GM19397 (cell line): ENCODE measurements around the gene SEC16B.
"Not testable (repeated sequence)": the region's sequence is repeated elsewhere in the genome, so short reads cannot be mapped to it uniquely, and the experiment has no call there.

Experiments
- ATAC-seq: cut with Tn5 transposase; IDR thresholded peaks from one replicate; pipeline ENCODE4 v1.9.1; 2021; ENCODE audit warnings: mild to moderate bottlenecking, moderate library complexity; ENCODE audit not compliant: unreplicated experiment

Gene SEC16B, protein sequence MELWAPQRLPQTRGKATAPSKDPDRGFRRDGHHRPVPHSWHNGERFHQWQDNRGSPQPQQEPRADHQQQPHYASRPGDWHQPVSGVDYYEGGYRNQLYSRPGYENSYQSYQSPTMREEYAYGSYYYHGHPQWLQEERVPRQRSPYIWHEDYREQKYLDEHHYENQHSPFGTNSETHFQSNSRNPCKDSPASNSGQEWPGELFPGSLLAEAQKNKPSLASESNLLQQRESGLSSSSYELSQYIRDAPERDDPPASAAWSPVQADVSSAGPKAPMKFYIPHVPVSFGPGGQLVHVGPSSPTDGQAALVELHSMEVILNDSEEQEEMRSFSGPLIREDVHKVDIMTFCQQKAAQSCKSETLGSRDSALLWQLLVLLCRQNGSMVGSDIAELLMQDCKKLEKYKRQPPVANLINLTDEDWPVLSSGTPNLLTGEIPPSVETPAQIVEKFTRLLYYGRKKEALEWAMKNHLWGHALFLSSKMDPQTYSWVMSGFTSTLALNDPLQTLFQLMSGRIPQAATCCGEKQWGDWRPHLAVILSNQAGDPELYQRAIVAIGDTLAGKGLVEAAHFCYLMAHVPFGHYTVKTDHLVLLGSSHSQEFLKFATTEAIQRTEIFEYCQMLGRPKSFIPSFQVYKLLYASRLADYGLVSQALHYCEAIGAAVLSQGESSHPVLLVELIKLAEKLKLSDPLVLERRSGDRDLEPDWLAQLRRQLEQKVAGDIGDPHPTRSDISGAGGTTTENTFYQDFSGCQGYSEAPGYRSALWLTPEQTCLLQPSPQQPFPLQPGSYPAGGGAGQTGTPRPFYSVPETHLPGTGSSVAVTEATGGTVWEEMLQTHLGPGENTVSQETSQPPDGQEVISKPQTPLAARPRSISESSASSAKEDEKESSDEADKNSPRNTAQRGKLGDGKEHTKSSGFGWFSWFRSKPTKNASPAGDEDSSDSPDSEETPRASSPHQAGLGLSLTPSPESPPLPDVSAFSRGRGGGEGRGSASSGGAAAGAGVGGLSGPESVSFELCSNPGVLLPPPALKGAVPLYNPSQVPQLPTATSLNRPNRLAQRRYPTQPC

DNA sequence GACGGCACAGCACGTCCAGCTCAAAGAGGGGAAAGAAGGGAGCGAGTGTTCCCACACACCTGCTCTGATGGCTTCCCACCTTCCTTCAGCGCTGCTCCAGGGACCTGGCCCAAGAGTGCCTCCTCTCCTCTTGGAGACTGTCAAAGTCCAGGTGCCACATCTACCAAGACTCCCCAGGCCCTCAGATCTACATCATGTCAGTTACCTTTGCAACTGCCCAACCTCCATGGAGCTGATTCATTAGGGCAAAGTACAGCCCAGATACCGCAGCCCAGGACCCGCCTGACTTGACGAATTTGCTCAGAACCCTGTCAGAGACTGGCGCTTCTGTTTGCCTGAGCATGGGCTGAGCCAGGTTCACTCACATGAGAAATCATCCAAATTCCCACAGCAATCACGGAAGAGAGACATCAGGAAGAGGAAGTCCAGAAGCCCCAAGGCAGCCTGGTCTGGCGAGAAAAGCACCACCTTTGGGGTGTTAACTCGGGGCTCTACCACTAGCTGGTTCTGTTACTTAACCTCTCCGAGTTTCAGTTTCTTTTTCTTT is at the start of gene SEC16B:
TSS of gene SEC16B (minus strand) at position 234 of the 547 bp plus-strand sequence. CDS start 2,077 bp downstream, outside the sequence.
- ATAC-seq, result no peak

DNA sequence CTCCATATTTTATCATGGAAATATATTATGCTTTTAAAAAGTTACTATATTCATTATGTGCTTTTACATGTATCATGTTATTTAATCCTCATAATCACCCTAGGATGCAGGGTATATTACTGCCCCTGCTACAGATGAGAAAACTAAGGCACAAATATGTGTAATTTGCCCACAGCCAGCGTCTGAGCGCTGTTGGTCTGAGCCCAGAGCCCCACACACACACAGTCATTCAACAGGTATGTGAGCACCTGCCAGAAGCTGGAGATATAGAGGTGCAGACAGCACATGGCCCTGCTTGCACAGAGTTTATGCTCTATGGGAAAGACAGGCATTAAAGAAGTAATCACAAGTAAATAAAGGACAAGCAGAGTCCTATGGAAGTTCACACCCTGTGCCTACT is 49.8 kb upstream of the SEC16B start:
- no peak for ATAC-seq

DNA sequence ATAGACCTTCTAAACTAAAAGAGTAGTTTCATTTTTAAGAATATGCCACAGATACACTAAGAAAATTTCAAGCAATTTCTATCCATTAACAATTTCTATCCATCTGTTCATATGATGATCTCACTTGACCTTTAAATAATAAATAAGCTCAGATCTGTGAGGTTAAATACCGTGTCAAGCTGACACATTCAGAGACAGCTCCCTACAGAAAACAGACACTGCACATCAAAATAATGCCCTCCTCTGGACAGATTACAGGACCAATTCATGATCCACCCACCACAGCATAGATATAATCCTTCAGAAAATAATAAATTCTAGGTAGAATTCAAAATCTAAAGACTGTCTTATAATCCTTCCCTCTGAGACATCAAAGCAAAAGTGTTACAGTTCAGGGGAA is 49.4 kb upstream of the SEC16B start:
- no peak for ATAC-seq

DNA sequence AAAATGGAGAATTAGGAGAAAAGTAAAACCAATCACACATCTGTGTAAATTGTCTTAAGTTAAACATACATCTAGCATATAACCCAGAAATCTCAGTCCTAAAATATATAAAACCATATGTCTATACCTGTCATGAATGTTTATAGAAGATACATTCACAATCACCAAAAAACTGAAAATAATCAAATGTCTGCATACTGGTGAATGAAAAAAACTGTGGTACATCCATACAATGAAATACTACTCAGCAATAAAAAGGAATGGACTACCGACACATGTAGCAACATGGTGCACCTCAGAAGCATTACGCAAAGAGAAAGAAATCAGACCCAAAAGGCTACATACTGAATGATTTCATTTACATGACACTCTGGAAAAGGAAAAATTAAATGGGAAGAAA is 47.7 kb upstream of the SEC16B start:
- ATAC-seq, result no peak

DNA sequence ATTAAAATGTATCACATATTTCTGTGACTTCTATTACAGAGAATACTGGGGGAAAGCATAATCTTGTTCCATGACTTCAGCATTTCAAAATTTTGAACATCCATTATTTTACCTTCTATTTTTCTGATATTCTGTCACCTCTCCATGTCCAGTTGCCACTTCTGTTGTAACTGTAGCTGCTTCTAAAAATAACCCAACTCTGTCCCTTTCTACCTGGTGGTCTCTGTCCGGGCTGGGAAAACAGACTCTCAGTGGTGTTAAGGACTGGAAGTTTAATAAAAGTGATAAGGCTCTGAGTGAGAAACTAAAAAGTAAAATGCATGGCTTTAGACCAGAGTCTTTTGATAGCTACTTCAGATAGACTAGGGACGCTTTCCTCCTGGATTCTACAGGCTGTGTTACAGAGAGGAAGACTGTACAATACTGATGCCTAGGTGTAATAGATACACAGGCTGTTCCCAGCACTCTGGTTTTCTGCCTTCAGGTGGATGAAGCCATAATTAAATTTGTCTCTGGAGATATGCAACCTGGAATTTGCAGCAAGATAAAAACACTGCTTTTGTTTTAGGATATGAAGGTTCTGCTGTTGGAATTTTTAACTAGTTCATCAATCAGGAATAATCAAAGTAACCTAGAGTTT is 42.1 kb upstream of the SEC16B start:
- no peak for ATAC-seq

DNA sequence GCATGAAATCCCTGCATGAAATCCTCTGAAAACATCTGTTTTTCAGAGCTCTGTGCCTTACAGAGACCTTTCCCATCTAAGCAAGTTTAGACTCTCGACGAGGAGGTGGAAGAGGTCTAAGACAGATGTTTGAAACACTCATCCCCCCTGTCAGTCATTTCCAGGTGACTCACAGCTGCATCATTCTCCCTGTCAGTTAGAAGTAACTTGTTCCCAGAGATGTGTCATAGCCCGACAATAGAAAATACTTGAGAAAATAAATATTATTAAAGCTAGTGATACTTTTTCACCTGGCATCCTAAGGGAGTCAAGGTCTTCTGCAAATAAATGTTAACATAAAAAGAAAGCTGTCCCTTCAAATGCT is 41.6 kb upstream of the SEC16B start:
- no peak for ATAC-seq

DNA sequence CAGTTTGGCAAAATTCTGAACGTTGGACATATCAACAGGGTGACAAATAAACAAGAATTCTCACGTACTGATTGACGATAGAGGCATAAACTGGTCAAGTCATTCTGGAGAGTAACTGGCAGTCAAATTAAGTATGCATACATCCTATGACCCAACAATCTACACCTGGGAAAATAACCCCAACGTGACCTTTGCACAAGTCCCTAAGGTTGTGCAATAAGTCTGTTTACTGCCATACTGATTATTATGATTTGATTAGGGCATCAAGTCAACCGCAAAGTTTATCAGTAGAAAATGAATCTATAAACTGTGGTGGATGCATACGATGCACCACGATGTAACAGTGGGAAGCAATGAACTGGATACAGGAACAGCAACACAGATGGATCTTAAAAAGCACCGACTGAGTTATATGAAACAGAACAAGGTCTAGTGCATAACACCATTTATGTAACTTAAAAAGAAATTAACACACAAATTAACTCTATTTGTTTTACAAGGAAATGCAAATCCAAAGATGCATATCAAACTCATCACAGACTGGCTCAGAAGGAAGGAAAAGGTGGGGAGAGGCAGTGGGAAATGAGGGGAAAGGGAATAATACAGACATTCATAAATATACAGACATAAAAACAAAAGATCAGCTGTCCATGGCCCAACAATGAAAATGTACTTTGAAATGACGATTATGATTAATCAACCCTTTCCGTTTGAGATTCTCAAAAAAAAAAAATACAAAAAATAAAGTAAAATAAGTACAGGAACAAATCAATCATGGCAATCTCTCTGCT is 41.0 kb upstream of the SEC16B start:
- no peak for ATAC-seq

DNA sequence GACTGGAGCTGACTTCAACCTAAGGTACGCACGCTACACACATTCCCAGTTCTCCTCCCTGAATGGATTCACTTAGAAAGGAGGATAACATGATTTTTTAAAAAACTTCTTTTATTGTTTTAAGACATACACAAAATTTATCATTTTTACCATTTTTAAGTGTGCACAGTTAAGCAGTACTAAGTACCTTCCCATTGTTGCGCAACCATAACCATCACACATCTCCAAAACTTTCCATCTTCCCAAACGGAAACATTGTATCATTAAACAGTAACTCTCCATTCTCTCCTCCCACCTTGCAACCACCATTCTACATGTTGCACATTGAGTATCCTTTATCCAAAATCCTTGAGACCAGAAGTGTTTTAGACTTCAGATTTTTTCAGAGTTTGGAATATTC is 36.2 kb upstream of the SEC16B start:
- no peak for ATAC-seq

DNA sequence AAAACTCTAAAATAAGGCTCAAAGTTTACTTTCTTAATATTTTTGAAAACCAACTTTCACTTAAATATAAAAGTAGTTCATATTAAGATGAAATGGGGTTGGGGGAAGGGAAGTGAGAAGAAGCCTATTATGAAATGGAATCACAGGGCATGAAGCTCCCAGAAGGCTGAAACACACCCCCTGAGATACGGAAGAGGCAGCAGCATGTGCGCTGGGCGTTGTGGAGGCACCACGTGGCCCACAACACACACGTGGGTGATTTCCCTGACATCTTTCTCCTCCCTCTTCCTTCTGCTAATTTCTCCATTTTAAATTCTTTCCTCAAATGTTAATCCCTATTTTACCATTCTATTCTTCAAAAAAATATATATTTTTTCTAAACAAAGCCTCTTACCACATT is 35.6 kb upstream of the SEC16B start:
- no peak for ATAC-seq

DNA sequence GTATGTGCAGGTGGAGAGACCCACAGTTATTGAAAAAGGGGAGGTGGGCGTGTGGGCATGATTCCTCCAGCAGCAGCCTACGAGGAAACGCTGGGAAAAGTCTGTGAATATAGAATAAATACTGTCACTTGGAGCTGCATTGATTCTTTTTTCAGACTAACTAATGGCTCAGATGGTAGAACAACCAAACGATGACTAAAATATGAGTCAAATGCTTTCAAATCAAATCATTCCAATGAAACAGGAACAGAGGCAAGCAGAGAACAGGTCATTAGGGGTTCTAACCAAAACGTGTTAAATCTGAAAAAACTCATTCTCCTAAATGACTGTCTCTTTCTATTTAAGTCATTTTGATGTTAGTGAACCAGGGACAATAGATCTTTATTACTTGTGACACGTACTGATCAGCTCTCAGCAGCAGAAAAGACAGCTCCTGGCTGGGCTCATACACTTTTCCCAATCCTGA is 35.1 kb upstream of the SEC16B start:
- no peak for ATAC-seq

DNA sequence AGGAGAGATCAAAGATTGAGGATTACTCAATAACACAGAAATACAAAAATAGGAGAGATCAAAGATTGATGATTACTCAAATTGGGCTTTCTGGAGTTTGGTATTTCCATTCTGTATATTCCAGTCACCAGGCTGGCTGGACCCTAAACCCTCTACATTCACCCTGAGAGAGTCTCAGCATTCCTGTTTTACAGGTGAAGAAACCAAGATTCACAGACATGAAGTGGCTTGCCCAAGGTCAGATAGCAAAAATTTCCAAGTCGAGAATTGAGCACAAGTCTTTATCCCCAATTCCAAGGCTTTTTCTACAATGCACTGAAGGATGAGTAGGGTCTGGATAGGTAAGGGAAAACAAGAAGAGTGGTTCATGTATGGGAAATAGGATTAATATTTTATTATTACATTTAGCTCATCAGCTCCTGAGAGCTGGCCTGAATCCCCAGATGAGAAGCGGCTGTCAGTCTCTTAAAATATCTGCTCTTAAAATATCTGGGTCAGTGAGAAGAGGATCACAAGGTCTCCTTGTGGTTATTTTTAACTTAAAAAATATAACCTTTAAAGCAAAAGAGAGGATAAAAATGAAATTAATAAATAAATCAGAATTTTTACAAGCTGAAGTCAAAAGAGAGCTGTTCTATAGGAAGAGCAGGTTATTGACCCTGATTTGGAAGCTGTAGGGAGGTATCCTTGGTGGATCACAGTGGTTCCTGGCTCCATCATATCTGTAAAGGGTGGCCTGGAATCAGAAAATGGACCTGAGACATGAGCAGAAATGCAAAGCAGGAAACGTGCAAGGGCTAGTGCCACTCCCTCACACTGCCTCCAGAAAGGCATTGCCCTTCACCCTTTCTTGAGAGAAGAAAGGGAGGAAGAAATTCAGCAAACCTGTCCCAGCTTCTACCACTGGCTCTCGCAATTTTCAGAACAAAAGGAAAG is 29.1 kb upstream of the SEC16B start:
- ATAC-seq, result no peak

DNA sequence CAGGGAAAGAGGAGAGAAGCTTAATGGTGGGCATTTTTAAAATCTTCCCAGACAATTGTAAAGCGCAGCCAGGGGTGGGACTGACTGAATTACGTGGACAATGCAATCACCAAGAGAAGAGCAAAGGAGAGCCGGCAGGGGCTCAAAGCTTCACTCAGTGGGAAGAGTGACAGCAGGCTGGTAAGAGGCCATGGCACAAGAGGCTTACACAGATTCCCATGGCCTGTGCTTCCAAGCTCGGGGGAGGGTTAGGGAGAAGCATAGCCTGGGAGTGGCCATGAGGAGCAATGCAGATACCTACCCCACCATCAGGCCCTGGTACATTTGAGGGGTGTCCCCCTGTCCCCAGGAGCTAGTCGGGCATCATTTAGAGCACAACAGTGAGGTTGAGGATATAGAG is 27.1 kb upstream of the SEC16B start:
- no peak for ATAC-seq

DNA sequence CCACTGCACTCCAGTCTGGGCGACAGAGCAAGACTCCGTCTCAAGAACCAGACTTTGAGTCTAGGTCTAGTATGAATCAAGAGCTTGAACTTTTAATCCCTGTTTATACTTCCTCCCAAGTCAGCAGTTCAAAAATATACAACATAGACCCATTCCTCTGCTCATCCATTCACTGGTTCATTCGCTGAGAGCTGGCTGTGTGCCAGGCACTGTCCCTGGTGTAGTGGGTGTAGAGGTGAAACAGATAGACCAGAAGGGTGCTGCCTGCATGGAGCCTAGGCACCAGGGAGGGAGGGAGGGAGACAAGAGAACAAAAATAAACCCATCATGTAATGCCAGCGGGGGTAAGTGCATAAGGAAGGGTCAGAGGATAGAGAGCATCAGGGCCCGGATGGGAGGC is 25.5 kb upstream of the SEC16B start:
- no peak for ATAC-seq

DNA sequence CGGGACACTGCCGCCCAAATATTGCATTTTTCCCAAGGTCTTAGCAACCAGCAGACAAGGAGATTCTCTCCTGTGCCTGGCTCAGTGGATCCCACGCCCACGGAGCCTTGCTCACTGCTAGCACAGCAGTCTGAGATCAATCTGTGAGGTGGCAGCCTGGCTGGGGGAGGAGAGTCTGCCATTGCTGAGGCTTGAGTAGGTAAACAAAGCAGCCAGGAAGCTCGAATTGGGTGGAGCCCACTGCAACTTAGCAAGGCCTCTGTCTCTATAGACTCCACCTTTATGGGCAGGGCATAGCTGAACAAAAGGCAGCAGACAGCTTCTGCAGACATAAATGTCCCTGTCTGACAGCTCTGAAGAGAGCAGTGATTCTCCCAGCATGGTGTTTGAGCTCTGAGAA is 16.4 kb upstream of the SEC16B start:
- ATAC-seq, result not testable (repeated sequence)

DNA sequence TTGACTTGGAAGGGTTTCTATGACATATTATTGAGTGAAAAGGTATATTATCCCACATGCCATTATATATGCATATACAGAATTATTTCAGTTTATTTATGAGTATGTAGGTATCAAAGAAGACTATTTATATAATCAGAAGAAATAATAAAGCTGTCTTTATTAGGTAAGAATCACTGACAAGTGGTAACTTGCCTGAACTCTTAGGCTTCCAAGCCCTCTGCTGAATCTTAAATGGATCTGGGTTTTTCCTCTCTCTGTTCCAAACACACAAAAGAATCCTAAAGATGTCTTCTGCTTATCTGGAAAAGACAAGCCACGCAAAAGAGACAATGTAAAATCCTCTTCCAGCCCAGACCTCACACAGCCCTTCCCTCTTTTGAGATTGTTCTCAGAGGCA is 14.9 kb upstream of the SEC16B start:
- ATAC-seq, result no peak

DNA sequence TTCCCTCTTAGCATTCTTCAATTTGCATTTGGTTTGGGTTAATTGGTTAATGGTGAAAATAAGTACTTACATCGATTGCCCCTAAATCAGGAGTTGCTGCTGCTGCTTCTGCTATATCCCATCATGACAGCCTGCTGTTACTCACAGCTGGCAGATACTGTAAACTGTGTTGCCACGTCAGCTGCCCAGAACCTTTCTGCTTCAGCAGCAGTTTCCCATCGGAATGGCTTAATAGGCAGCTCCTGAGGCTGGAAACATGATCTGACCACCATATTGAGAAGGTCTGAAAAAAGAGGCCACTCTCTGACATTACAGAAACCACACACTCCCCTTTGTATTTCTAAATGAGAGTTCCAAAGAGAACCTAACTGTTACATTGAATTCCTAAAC is 14.3 kb upstream of the SEC16B start:
- no peak for ATAC-seq

DNA sequence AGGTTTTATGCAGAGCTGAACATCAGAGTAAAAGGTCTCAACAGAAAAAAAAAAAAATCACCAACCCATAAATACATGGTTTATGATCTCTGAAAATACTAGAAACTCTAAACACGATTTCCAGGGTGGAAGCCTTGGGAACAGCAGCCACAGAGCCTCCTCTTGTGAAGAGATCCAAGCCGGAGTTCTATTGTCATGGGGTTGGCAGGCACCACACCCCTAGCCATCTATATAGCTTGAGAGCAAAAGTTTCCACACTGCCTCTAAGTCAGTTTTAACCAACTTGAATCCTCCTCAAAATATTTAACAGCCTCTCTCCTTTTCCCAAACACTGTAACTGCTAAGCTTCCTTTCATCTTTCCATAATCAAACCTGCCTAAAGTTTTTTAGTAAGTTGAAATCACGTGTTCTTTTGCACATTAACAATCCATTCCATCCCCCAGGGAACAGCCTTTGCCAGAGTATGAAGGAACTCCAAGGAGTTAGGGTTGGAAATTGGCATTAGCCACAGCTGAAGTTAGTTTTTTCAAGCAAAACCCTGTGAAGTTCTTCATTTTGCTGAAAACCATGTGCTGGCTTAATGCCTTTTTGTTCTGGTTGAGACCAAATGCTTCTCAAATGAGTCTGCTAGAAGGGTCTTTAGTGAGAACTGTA is 13.8 kb upstream of the SEC16B start:
- no peak for ATAC-seq

DNA sequence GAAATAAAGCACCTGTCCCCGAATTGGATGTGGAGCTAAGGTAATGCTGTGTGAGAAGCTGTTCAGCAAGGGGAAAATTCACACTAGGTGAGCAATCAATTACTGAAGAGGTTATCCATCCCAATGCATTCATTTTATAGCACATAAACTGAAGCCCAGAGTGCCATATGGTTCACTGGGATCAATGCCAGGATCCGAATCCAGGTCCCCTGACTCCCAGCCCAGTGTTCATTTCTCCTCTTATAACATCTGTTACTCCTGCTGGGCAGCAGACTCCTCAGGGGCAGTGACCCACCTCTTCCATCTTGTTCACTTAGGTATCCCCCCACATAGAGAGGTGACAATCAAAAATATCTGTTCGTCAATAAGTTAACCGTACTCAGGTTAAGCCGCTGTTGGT is 13.2 kb upstream of the SEC16B start:
- no peak for ATAC-seq

DNA sequence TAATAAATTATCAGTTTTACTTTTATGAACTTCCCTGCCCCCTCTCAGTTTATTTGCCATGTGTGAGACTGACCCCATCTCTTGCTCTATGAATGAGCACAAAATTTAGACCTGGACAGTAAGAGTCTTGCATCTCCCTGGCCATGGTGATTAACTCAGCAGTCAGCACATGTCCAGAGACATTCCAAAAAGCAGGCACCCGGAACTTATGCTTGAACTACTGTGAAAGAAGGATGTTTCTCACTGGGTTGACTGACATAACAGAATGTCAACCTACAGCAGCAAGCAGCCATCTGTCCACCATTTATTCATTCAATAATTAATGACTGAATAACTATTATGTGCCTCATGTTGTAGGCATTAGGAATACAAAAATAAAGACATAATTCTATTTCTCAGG is 11.3 kb upstream of the SEC16B start:
- ATAC-seq, result no peak
